Stomach (tissue), 4 donors: ENCODE data around the gene FCHO1.

Source experiments
- CTCF ChIP-seq, 7 experiments: fragments of 450-650 bp in 4 of 7; fragments of 200-600 bp in 3 of 7; sonication (generic) in 3 of 7; IDR thresholded peaks; one replicate each; pipeline ENCODE4 v1.5.1; 2016 to 2019; ENCODE audit warnings: antibody characterized with exemption in 7 of 7, control low read depth in 2 of 7, mild to moderate bottlenecking in 1 of 7
- POLR2A ChIP-seq, 4 donors: fragments of 450-650 bp; IDR thresholded peaks; one replicate each; pipeline ENCODE4 v1.6.1; 2016; ENCODE audit warnings: antibody characterized with exemption in 4 of 4, control low read depth in 2 of 4, mild to moderate bottlenecking in 1 of 4, moderate library complexity in 1 of 4
- POLR2AphosphoS5 ChIP-seq, 3 donors: sonication (generic); formaldehyde crosslinking; IDR thresholded peaks; one replicate each; pipeline ENCODE4 v1.6.1; 2016; ENCODE audit warnings: antibody characterized with exemption in 3 of 3

- TF ChIP-seq CTCF (IDR thresholded peaks at IDR 0.05) = no peak
- TF ChIP-seq POLR2A (IDR thresholded peaks at IDR 0.05) = no peak
- TF ChIP-seq POLR2AphosphoS5 (IDR thresholded peaks at IDR 0.05) = no peak
Observed at GRCh38 chr19:17726964-17727773, 24.1 kb upstream of the FCHO1 start.
